ENCODE results near the gene DDX52.
A peak's percentile ranks its signal among the peaks of the same experiment; 100 is the strongest.

Gene DDX52

DNA sequence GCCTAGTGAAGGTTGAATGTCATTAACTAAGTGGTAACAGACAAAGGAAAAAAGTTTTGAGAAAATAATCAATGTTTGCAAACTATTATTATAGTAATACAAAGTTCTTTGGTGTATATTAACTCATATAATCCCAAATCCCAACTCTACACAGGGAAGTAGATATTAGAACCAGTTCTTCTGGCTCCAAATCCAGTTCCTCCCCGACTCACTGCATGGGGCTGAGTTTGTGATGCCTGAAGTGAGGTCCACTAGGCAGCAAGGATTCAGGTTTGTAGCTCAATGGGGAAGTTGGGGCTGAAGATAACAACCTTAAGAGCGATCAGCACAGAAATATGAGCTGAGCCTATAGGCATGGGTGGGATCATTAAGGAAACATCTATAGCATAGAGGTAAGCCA is 28.4 kb downstream of the DDX52 start:
- TF ChIP-seq ZNF274 (IDR thresholded peaks at IDR 0.05; ENCODE audit: low read depth, low read length) = no peak
- H3K4me3 ChIP-seq (ENCODE audit: low read length) = no peak overlapping the region

DNA sequence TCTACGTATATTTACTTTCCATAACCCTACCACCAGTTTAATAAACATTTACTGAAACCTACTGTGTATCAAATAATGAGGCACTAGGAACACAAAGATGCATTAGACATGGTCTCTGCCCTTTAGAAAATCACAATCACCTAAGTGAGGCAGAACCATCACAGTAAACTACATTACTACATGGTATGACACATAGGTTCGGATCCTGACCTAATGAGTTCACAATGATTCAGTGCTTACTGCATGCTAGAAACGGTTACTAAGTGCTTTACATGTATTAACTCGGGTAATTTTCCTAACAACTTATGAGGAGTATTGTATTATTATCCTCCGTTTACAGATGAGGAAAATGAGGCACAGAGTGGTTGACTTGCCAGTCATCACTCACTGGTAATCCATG is 28.9 kb downstream of the DDX52 start:
- no peak for TF ChIP-seq ZNF274 (IDR thresholded peaks at IDR 0.05; ENCODE audit: low read depth, low read length)
- no peak overlapping the region for H3K4me3 ChIP-seq (ENCODE audit: low read length)

DNA sequence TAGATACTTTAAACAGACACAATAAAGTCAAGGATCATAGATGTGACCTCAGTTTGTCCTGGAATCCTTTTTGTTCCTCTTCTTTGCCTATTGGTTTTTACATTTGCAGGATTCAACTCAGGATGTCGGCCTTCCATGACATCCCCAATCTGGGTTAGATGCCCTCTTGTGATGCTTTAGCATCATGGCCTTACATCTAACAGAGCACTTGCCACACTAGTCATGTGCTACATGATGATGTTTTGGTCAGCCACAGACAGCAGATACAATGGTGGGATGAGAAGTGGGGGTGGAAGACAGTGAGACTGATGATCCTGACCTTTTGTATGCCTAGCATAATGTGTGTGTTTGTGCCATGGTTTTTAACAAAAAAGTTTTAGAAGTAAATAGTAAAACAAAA is 32.3 kb downstream of the DDX52 start:
- H3K4me3 ChIP-seq (ENCODE audit: low read length) = no peak overlapping the region
- no peak for TF ChIP-seq ZNF274 (IDR thresholded peaks at IDR 0.05; ENCODE audit: low read depth, low read length)

DNA sequence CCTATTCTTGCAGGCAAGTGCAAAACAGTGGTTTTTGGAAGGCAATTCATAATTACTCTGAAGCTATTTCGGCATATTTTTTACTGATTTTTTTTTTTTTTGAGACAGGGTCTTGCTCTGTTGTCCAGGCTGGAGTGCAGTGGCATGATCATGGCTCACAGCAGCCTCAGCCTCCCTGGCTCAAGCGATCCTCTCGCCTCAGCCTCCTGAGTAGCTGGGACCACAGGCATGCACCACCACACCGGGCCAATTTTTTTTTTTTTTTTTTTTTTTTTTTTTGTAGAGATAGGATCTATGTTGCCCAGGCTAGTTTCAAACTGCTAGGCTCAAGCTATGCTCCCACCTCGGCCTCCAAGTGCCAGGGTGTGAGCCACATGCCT is 33.2 kb downstream of the DDX52 start:
- H3K4me3 ChIP-seq (ENCODE audit: low read length) = peak overlapping the region; percentile 90

DNA sequence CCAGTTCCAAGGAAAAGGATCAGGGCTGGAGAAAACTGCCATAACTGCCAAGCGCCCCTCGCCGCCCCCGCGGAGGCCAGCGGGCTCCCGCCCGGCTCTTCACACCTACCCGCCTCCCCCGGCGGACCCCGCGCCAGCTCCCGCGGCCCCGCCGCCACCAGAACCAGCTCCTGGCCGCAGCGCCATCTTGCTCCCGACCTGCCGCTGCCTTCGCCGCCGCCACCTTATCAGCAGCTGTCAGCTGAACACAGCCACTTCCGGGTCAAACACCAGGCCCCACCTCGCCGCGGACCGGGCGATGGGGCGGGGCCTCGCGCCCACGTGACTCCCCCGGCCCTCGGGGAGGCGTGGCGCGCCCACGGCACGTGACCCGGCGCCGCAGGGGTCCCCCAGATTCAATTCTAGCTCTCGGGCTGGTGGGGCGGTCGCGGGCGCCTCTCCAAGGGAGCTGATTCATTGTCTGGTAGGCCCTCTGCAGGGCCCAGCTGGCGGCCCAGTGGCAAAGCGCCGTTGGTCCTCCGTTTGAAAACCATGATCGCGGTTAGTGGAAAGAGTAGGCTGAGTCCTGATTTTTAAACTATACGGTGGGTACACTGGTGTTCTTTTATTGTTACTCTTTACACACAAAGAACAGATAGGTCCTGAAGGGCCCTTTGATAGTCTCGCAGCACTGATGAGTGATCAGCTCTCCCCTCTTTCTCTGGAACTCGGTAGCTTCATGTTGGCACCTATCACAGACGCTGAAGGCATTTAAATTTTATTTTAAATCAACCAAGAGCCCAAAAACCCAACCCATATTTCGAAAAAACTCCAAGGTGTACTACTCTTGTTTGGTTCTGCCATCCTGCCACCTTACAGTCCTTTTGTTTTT is 33.8 kb downstream of the DDX52 start, which contains the start of gene SYNRG:
TSS of gene SYNRG (minus strand) at position 249 of the 871 bp plus-strand sequence. CDS start at position 186, 63 bp downstream.
- H3K4me3 ChIP-seq (ENCODE audit: low read length) = peak within 1 kb of the TSS; percentile 90
- TF ChIP-seq ZNF274 (IDR thresholded peaks at IDR 0.05; ENCODE audit: low read depth, low read length) = no peak

DNA sequence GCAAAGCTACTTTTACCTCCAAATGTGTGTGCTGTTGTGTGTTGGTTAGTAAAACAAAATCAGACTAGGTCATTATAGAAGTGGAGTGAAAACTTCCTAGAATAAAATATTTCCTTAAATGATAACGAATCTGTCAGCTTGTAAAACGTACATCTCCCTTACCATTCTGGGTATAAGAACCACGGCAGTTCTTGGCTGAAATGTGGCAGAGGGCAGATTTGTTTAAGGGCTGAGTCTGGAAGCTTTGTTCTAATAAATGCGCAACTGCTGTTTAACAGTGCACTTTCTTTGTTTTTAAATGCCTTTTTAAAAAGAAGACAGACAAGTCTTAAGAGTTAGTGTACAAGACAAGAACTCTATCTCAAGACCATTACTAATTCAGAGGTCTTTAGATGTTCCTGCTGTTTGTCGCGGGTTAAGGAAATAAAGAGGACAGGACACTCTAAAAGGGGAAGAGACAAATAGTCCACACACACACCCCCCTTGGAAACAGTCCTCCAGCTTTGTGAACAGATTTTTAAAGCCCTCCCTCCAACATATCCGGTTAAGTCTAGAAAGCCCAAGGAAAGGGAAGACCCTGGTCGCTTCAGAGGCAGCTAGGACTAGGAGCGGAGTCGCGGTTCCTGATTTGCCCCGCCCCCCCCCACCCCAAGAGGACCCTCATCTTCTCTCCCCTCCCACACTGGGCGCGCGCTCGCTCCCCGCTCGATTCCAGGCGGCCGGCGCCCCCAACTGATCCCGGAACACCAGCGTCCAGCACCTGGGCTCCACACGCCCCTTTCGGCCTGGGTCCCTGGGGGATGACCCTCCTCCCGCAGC is 34.7 kb downstream of the DDX52 start:
- peak overlapping the region; percentile 90 for H3K4me3 ChIP-seq (ENCODE audit: low read length)
- TF ChIP-seq ZNF274 (IDR thresholded peaks at IDR 0.05; ENCODE audit: low read depth, low read length) = no peak

DNA sequence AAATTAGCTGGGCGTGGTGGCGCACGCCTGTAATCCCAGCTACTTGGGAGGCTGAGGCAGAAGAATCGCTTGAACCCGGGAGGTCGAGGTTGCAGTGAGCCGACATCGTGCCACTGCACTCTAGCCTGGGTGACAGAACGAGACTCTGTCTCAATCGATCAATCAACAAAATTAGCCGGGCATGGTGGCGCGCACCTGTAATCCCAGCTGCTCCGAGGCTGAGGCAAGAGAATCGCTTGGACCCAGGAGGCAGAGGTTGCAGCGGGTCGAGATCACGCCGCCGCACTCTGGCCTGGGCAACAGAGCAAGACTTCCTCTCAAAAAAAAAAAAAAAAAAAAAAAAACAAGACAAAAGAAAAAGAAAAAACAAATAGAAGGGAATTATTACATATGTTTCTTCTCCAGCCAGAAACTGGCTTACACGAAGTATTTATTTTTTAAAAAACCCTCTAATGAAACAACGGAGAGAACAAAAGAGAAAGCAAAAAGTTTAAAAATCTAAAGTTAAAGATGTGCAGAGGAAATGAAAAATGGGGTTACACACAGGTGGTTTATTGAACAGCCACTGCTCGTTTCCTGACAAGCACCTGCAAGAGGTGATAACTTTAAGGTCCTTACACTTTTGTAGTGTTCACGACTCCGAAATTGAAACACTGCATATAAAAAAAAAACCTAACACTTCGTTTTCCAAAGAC is 35.5 kb downstream of the DDX52 start:
- H3K4me3 ChIP-seq (ENCODE audit: low read length) = peak overlapping the region; percentile 90
- no peak for TF ChIP-seq ZNF274 (IDR thresholded peaks at IDR 0.05; ENCODE audit: low read depth, low read length)

DNA sequence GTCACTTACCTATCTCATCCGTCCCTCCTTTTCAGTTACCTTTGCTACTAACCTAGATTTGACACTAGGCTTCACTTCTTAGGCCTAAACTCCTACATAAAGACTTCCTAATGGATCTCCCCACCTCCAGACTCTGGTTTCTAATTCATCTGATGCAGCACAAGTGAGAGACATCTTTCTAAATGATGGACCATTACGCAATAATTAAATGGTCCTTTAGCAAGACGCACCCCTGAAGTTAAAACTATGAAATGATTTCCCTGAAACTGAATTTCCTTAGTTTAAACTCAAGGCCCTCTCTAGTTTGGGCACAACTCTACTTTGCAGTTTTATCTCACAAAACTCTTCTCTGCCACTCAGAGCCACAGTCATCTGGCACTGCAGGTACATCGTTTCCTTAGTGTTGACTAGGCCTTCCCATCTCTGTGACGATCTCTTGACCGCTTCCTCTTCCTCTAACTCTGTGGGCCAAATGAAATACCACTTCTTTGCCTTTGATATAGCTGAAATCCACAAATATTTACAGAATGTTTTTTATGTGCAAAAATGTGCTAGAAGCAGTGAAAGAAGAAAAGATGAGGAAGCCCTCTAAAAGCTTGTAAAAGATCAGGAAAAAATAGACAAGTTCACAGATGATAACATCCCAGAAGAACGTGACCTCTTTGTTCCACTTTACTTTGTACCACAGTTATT is 37.3 kb downstream of the DDX52 start:
- no peak for TF ChIP-seq ZNF274 (IDR thresholded peaks at IDR 0.05; ENCODE audit: low read depth, low read length)
- H3K4me3 ChIP-seq (ENCODE audit: low read length) = peak overlapping the region; percentile 21; the same call in 1 of the 2 replicates

DNA sequence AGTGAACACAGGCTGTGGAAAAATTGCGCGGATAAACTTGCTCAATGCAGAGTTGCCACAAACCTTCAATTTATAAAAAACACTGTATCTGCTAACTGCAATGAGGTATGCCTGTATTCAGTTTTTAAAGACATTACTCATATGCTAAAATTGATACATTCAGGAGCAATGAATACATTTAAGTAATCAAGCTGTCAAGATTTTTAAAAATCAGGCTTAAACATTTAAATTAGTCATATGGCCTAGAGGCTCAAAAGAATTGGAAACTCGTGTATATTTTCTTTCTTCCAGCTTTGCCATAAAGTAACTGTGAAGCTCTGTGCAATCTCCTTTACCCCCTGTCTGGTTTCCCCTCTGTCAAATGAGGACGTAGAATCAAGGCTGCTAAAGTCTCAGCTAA is 38.2 kb downstream of the DDX52 start:
- no peak overlapping the region for H3K4me3 ChIP-seq (ENCODE audit: low read length)
- TF ChIP-seq ZNF274 (IDR thresholded peaks at IDR 0.05; ENCODE audit: low read depth, low read length) = no peak

DNA sequence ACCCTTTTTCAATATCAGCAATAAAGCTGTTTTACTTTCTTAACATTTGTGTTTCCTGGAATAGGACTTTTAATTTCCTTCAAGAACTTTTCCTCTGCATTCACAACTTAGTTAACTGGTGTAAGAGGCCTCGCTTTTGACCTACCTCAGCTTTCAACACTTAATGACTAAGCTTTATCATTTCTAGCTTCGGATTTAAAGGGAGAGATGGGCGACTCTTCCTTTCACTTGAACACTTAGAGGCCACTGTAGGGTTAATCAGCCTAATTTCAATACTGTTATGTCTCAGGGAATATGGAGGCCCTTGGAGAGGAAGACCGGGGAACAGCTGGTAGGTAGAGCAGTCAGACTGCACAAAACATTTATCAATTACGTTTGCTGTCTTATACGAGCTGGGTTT is 38.7 kb downstream of the DDX52 start:
- no peak for TF ChIP-seq ZNF274 (IDR thresholded peaks at IDR 0.05; ENCODE audit: low read depth, low read length)
- H3K4me3 ChIP-seq (ENCODE audit: low read length) = no peak overlapping the region

DNA sequence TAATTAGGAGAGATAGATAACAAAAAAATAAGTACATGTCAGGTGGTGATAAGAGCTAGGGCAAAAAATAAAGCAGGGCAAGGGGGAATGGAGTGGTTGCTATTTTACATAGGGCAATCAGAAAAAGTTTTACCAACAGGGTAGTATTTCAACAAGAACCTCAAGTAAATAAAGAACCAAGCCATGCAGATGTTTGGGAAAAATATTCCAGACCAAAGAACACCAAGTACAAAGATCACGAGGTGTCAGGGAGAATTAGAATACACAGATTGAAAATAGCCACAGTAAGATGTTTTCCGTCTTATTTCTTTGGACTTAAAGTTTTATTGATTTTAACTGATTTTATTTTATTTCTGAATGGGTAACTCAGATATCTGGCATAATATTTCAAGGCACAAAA is 45.1 kb downstream of the DDX52 start:
- H3K4me3 ChIP-seq (ENCODE audit: low read length) = no peak overlapping the region
- TF ChIP-seq ZNF274 (IDR thresholded peaks at IDR 0.05; ENCODE audit: low read depth, low read length) = no peak

DNA sequence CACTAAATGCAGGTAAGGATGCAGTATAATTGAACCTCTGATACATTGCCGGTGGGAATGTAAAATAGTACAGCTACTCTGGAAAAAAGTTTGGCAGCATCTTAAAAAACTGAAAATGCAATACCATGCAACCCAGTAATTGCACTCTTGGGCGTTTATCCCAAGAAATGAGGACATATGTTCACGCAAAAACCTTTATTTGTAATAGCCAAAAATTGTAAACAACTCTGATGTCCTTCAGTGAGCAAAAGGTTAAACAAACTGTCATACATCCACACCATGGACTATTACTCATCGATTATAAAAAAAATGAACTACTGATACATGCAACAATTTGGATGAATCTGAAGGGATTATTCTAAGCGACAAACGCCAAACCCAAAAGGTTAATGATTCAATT is 51.0 kb downstream of the DDX52 start:
- TF ChIP-seq ZNF274 (IDR thresholded peaks at IDR 0.05; ENCODE audit: low read depth, low read length) = no peak
- H3K4me3 ChIP-seq (ENCODE audit: low read length) = no peak overlapping the region

DNA sequence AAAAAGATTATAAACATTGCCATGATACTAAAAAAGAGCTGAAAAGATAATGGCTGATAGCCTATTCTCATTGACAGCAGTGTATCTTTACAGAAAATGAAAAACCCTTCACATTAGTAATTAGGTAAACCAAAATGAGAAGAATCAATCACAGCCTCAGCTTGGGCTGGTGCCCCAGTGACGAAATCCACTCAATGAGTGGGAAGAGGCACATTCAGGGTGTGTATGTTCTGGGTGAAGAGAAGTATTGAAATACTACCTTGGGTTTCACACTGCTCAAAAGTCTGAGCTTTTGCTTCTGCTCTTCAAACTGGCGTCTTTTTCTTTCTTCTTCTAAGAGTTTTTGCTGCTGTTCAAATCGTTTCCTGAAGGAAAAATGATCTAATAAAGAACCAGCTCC is 58.2 kb downstream of the DDX52 start:
- TF ChIP-seq ZNF274 (IDR thresholded peaks at IDR 0.05; ENCODE audit: low read depth, low read length) = no peak

DNA sequence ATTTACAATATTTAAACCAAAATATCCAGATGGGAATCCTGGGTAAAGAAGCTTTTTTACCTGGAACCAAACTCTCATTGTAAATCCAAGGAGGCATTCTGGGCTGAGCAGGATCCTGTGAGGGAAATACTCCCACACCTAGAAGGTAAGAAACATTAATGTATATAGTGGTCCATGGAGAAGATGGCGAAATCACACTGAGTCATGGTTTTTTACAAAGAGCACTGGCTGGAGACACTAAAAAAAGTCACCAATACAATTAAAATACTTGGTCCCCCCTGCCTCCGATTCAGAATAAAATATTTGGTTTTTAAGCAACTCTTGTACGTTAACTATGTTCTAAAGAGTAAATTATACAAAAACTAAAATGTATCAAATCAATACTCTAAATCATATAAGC is 67.0 kb downstream of the DDX52 start:
- no peak for TF ChIP-seq ZNF274 (IDR thresholded peaks at IDR 0.05; ENCODE audit: low read depth, low read length)
- H3K4me3 ChIP-seq (ENCODE audit: low read length) = no peak overlapping the region

More for the DNA sequence above, 58.2 kb downstream of the DDX52 start:
- no peak overlapping the region for H3K4me3 ChIP-seq (ENCODE audit: low read length)
